Stimulated activated naive CD8-positive, alpha-beta T cell treated with anti-CD3 and anti-CD28 coated beads, Interleukin-15, amount 100 ng/mL, for 72 hours (primary cell): ENCODE data around the gene KCNG1.
A peak's percentile ranks its signal among the peaks of the same experiment; 100 is the strongest.

Experiments
- ATAC-seq: fragments of 150-1000 bp; cut with Tn5 transposase; 2 replicates; pipeline ENCODE4 v1.10.0; 2021; ENCODE audit warnings: mild to moderate bottlenecking, moderate library complexity
- DNase-seq, 2 donors: peaks; one replicate each; pipeline ENCODE4 v3.0.0; 2021 to 2022
- H3K27ac Mint-ChIP-seq, 2 donors: one replicate each; pipeline ENCODE4 v1.8.0; 2022; ENCODE audit warnings: mild to moderate bottlenecking in 2 of 2, mixed read lengths in 2 of 2, moderate library complexity in 2 of 2
- H3K27me3 Mint-ChIP-seq: one replicate; pipeline ENCODE4 v1.8.0; 2022; ENCODE audit warnings: mixed read lengths
- H3K4me1 Mint-ChIP-seq: one replicate; pipeline ENCODE4 v1.8.0; 2022; ENCODE audit warnings: mild to moderate bottlenecking, mixed read lengths
- H3K4me3 Mint-ChIP-seq, 2 donors: one replicate each; pipeline ENCODE4 v1.8.0; 2022; ENCODE audit warnings: mild to moderate bottlenecking in 2 of 2, mixed read lengths in 2 of 2, moderate library complexity in 1 of 2
- H3K9me3 Mint-ChIP-seq, 2 donors: one replicate each; pipeline ENCODE4 v1.8.0; 2022; ENCODE audit warnings: mixed read lengths in 2 of 2

The KCNG1 gene

GRCh38 chr20:51009303-51010042 is 13.4 kb downstream of the KCNG1 start:
- H3K9me3 Mint-ChIP-seq, result no peaks in the 10 kb centered on the region
- H3K27ac Mint-ChIP-seq, result no peak overlapping the region
- peaks cover 37% of the 10 kb centered on the region for H3K27me3 Mint-ChIP-seq
- DNase-seq, result no peak
- no peak for ATAC-seq
- H3K4me3 Mint-ChIP-seq, result no peak overlapping the region
- no peaks in the 10 kb centered on the region for H3K4me1 Mint-ChIP-seq

GRCh38 chr20:51008718-51009117 is 14.2 kb downstream of the KCNG1 start:
- H3K27me3 Mint-ChIP-seq, result peaks cover 30% of the 10 kb centered on the region
- ATAC-seq (no peak), DNase-seq (no peak)
- no peaks in the 10 kb centered on the region for H3K4me1 Mint-ChIP-seq
- H3K27ac Mint-ChIP-seq, result no peak overlapping the region
- no peak overlapping the region for H3K4me3 Mint-ChIP-seq
- no peaks in the 10 kb centered on the region for H3K9me3 Mint-ChIP-seq

- H3K4me1 Mint-ChIP-seq, result no peaks in the 10 kb centered on the region
- H3K27me3 Mint-ChIP-seq, result peaks cover 45% of the 10 kb centered on the region
- ATAC-seq, result no peak
- H3K4me3 Mint-ChIP-seq, result no peak overlapping the region
- no peak for DNase-seq
- no peaks in the 10 kb centered on the region for H3K9me3 Mint-ChIP-seq
- peak overlapping the region in 1 of 2 donors; percentile 81 for H3K27ac Mint-ChIP-seq
These were observed 17.7 kb downstream of the KCNG1 start for GRCh38 chr20:51005214-51005613.

GRCh38 chr20:51004781-51005180 is 18.1 kb downstream of the KCNG1 start:
- H3K27me3 Mint-ChIP-seq, result peaks cover 44% of the 10 kb centered on the region
- H3K9me3 Mint-ChIP-seq, result no peaks in the 10 kb centered on the region
- ATAC-seq (no peak), DNase-seq (no peak)
- no peak overlapping the region for H3K4me3 Mint-ChIP-seq
- no peak overlapping the region for H3K27ac Mint-ChIP-seq
- H3K4me1 Mint-ChIP-seq, result no peaks in the 10 kb centered on the region

DNA sequence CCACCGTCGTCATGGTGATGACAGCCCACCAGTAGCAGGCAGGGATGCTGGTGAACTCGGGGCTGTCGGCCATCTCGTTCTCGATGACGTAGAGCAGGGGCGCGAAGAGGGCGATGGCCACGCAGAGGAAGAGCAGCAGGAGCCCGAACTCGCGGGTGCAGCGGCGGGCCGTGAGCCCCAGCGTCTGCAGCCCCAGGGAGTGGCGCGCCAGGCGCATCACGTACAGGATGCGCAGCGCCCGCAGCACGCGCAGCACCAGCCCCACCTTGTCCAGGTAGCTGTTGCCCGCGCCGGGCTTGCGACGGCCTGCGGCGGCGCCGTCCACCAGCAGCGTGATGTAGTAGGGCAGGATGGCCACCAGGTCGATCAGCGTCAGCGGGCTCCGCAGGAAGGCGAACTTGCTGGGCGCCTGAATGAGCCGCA is 18.6 kb downstream of the KCNG1 start:
- H3K27ac Mint-ChIP-seq, result no peak overlapping the region
- H3K4me1 Mint-ChIP-seq, result no peaks in the 10 kb centered on the region
- H3K9me3 Mint-ChIP-seq, result no peaks in the 10 kb centered on the region
- H3K27me3 Mint-ChIP-seq, result peaks cover 40% of the 10 kb centered on the region
- DNase-seq (no peak), ATAC-seq (no peak)
- no peak overlapping the region for H3K4me3 Mint-ChIP-seq

DNA sequence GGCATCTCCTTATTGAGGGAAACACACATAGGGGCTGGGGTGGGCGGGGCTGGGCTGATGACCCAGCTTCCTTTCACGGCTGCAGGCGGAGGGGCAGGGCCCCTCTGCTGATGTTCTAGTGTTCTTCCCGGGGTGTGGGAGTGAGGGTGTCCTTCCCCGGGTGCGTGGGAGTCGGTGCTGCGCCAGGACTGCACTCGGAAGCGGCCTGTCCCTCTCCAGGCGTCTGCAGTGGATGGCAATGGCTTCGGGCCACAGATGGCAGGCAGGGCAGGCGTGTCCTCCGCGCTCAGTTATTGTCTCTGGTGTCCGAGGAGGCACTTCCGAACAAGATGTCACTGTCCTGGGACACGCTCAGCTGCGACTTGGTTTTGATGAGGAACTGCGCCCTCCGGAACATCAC is 19.2 kb downstream of the KCNG1 start:
- H3K4me3 Mint-ChIP-seq, result no peak overlapping the region
- no peaks in the 10 kb centered on the region for H3K9me3 Mint-ChIP-seq
- DNase-seq, result no peak
- H3K27me3 Mint-ChIP-seq, result peaks cover 43% of the 10 kb centered on the region
- no peak overlapping the region for H3K27ac Mint-ChIP-seq
- no peak for ATAC-seq
- H3K4me1 Mint-ChIP-seq, result no peaks in the 10 kb centered on the region

GRCh38 chr20:51002633-51003032 is 20.3 kb downstream of the KCNG1 start:
- no peaks in the 10 kb centered on the region for H3K4me1 Mint-ChIP-seq
- DNase-seq (no peak), ATAC-seq (no peak)
- H3K9me3 Mint-ChIP-seq, result no peaks in the 10 kb centered on the region
- peak overlapping the region; percentile 1 to 75 for H3K27ac Mint-ChIP-seq
- no peak overlapping the region for H3K4me3 Mint-ChIP-seq
- H3K27me3 Mint-ChIP-seq, result peaks cover 47% of the 10 kb centered on the region

GRCh38 chr20:51001430-51002265 is 21.3 kb downstream of the KCNG1 start:
- ATAC-seq (no peak), DNase-seq (no peak)
- Mint-ChIP-seq H3K4me1 (no peaks in the 10 kb centered on the region), H3K27me3 (peaks cover 47% of the 10 kb centered on the region), H3K9me3 (no peaks in the 10 kb centered on the region), H3K27ac (peak overlapping the region in 1 of 2 donors; percentile 41), H3K4me3 (no peak overlapping the region)

DNA sequence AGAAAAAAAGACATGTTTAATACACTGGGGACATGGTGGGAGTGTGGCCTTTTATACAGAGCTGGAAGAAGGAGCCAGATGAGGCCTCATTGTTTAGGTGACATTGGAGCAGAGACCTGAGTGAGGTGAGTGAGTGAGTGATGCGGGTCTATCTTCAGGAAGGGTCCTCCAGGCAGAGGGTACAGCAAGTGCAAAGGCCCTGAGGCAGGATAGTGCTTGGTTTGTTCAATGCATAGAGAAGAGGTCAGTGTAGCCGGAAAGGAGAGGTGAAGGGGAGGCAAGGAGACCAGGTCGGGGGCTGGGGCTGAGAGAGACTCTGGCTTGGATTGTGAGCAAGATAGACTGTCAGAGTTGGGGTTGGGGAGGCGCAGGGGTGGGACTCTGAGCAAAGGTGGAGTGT is 23.6 kb downstream of the KCNG1 start:
- Mint-ChIP-seq H3K4me1 (no peaks in the 10 kb centered on the region), H3K9me3 (no peaks in the 10 kb centered on the region), H3K27me3 (peaks cover 31% of the 10 kb centered on the region), H3K27ac (no peak overlapping the region), H3K4me3 (no peak overlapping the region)
- no peak for DNase-seq
- no peak for ATAC-seq

DNA sequence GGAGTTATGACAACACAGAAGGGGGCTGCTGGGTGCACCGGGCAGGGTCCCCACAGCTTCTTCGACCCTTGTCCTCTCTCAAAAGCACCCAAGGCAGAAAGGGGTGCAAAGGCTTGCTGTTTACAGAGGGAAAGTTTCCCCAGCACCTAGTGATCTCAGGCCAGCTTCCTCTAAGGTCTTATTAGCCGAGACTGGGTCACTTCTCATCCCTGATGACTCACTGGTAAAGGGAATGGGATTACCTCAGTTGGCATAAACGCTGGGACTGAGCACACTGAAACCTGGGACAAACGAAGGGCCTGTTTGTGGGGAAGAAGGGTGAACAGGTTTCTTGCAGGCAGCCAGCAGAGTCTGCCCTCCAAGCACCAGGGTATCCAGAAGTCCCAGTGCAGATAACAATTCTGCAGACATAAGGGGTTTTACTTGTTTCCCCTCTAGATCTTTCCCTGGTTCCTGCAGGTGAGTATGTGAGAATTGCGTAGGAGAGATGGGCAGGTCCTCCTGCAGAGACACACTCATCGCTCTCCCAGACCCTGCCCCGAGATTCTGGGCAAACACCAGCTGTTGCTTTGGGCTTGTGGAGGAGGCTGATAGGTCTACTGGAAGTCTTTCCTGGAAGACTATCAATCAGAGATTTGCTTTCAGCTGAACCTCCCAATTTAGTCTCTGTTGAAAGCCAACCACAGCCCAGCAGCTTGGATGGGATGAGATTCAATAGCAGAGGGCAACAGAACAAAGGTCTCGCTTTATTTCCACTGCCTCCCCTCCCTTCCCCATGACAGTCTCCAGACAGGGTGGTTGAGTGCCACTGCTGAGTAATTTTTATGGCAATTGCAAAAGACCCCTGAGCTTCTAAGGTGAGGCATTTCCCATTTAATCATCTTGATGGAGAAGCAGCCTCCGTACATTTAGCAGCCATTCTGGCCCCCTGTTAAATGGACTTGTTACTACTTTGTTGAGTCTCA is 25.7 kb downstream of the KCNG1 start:
- H3K4me1 Mint-ChIP-seq, result peaks cover 4% of the 10 kb centered on the region
- DNase-seq (no peak), ATAC-seq (no peak)
- peaks cover 30% of the 10 kb centered on the region for H3K27me3 Mint-ChIP-seq
- no peaks in the 10 kb centered on the region for H3K9me3 Mint-ChIP-seq
- no peak overlapping the region for H3K27ac Mint-ChIP-seq
- no peak overlapping the region for H3K4me3 Mint-ChIP-seq

- H3K27me3 Mint-ChIP-seq, result peaks cover 21% of the 10 kb centered on the region
- H3K27ac Mint-ChIP-seq, result no peak overlapping the region
- DNase-seq (no peak), ATAC-seq (no peak)
- peaks cover 4% of the 10 kb centered on the region for H3K4me1 Mint-ChIP-seq
- no peak overlapping the region for H3K4me3 Mint-ChIP-seq
- H3K9me3 Mint-ChIP-seq, result no peaks in the 10 kb centered on the region
These were observed 27.4 kb downstream of the KCNG1 start for GRCh38 chr20:50995506-50995905.

DNA sequence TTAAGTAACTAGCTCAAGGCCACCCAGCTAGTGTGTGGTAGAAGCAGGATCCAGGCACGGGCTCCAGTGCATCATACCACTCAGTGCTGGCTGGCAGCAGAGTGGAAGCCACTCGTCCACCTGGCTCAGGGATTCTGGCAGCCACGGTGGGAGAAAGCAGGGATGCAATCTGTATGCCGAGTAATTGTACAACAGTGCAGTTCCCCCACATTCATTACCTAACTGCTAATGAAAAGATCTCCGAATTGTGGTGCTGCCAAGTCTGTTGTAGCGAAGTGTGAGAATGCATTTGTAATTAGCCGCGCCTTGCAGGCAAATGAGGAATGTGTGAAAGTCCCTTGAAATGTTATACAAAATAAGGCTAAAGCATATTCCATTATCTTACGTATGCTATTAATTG is 29.0 kb downstream of the KCNG1 start:
- no peaks in the 10 kb centered on the region for H3K9me3 Mint-ChIP-seq
- no peak overlapping the region for H3K27ac Mint-ChIP-seq
- DNase-seq, result no peak
- ATAC-seq, result no peak
- peaks cover 4% of the 10 kb centered on the region for H3K4me1 Mint-ChIP-seq
- H3K4me3 Mint-ChIP-seq, result no peak overlapping the region
- H3K27me3 Mint-ChIP-seq, result peaks cover 12% of the 10 kb centered on the region

DNA sequence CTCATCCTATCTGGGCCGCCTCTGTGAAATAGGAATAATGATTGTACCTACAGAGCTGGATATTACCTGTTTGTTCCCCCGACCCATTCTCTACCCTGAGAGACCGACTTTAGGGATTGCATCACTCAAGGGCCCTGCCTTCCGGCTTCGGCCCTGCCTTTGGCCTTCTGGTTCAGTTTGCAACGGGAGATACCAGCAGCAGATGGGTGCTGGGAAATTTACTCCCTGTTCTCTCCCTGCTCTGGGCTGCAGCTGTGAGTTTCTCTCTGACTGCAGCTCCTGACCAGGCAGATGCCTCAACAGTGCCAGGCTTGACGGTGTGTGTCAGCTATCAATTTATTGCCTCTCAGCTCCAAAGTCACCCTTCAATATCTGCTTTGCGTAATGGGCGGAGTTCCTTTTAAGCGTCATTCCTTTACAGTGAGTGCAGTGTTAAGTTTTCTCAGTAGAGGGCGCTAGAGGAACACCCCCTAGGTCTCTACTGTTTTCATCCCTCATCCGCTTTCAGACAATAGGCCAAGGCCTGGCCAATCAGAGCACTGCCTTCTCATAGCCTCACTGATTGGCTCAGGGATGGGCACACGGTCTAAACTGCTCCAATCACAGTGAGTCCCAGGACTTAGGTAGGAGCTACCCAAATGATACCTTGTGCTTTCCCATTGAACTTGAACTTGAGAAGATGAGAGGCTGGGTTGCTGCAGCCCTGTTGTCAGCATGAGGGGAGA is 30.0 kb downstream of the KCNG1 start:
- DNase-seq, result peak; percentile 63 to 69
- no peak overlapping the region for H3K4me3 Mint-ChIP-seq

DNA sequence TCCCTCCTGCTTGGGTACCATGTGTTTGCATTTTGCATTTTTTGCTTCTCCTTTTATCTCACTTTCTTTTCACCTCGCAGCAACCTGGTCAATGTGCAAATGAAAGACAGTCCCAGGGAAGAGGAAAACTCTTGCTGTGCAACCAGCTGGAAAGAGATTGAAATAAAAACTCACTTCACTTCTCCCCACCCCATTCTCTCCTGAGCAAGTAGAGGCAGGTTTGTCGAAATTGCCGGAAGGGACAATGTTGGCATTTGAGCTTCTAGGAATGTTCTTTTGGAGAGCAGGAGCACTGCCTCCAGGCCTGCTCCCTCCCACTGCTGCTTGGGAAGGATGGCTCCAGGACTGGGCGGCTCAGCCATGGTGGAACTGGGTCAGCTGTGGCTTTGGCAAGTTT is 30.6 kb downstream of the KCNG1 start:
- Mint-ChIP-seq H3K4me3 (no peak overlapping the region), H3K27me3 (peaks cover 8% of the 10 kb centered on the region), H3K4me1 (peaks cover 4% of the 10 kb centered on the region), H3K27ac (no peak overlapping the region), H3K9me3 (no peaks in the 10 kb centered on the region)
- DNase-seq (no peak), ATAC-seq (no peak)

More for the DNA sequence above, 30.0 kb downstream of the KCNG1 start:
- Mint-ChIP-seq H3K9me3 (no peaks in the 10 kb centered on the region), H3K27me3 (peaks cover 7% of the 10 kb centered on the region), H3K27ac (peak overlapping the region in 1 of 2 donors; percentile 44), H3K4me1 (peaks cover 4% of the 10 kb centered on the region)
- ATAC-seq, result peak; percentile 99

DNA sequence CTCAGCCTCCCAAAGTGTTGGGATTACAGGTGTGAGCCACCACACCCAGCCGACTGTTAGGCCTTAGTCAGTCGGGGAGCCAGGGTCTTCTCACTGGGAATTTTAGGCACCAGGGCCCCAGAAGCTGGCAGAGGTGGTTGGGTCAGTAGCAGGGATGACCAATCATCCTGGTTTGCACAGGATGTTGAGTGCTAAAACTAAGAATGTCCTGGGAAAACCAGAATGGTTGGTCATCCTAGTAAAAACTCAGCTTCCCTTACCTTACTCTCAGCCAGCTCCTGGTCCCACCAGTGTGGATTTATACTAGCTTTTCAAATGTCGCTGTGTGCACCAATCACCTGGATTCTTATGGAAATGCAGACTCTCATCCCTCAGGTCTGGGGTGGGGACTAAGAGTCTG is 31.8 kb downstream of the KCNG1 start:
- DNase-seq (no peak), ATAC-seq (no peak)

More for the DNA sequence above, 31.8 kb downstream of the KCNG1 start:
- peaks cover 17% of the 10 kb centered on the region for H3K27me3 Mint-ChIP-seq
- H3K27ac Mint-ChIP-seq, result no peak overlapping the region
- peaks cover 4% of the 10 kb centered on the region for H3K4me1 Mint-ChIP-seq
- no peaks in the 10 kb centered on the region for H3K9me3 Mint-ChIP-seq
- no peak overlapping the region for H3K4me3 Mint-ChIP-seq
